Activated B cell treated with CpG ODN at 0.5 μM for 24 hours (primary cell): ENCODE measurements around the gene LMNTD2. TPM values are rescaled to one million over a fixed set of nuclear protein-coding genes. Genes with fewer than 3 reads are reported as not detected.

Source experiments
- ATAC-seq: fragments of 200-7000 bp; cut with Tn5 transposase; one replicate; pipeline ENCODE4 v1.10.0; 2021; ENCODE audit warnings: low read depth, mild to moderate bottlenecking, moderate library complexity
- CTCF ChIA-PET: fragments of 350-600 bp; sonication (Branson Sonifier 250); formaldehyde crosslinking; loops from one replicate; lab custom pipeline; 2021; ENCODE audit warnings: antibody characterized with exemption; lab: Charles Lee
- POLR2A ChIA-PET: fragments of 350-600 bp; sonication (Branson Sonifier 250); formaldehyde crosslinking; loops from one replicate; lab custom pipeline; 2021; ENCODE audit warnings: antibody characterized with exemption; lab: Charles Lee
- DNase-seq: peaks from one replicate; pipeline ENCODE4 v3.0.0; 2022
- H3K27ac Mint-ChIP-seq: one replicate; pipeline ENCODE4 v1.8.0; 2020; ENCODE audit warnings: mixed read lengths
- H3K27me3 Mint-ChIP-seq: one replicate; pipeline ENCODE4 v1.8.0; 2021; ENCODE audit warnings: mixed read lengths
- H3K36me3 Mint-ChIP-seq: one replicate; pipeline ENCODE4 v1.8.0; 2021; ENCODE audit warnings: low read depth, mixed read lengths
- H3K4me1 Mint-ChIP-seq: one replicate; pipeline ENCODE4 v1.8.0; 2021; ENCODE audit warnings: mixed read lengths
- H3K4me3 Mint-ChIP-seq: one replicate; pipeline ENCODE4 v1.8.0; 2020; ENCODE audit warnings: mild to moderate bottlenecking, mixed read lengths
- H3K9me3 Mint-ChIP-seq: one replicate; pipeline ENCODE4 v1.8.0; 2020; ENCODE audit warnings: mixed read lengths
- intact Hi-C: fragments of 100-400 bp; cut with micrococcal nuclease; formaldehyde crosslinking; loops from one replicate; pipeline ENCODE4 v1.15.1; 2024
- total RNA-seq: library from RNA; stranded (reverse); gene quantifications from 2 replicates; pipeline ENCODE4 v1.2.3, GENCODE V29; 2022
- TF ChIP-seq, protein P1 (sequence below): fragments of 200-600 bp; IDR thresholded peaks from one replicate; pipeline ENCODE4 v1.8.0; 2022; ENCODE audit warnings: antibody characterized with exemption, mild to moderate bottlenecking

Gene LMNTD2
- total RNA-seq, 1 donor from 2014 or later: 8.6 TPM

DNA sequence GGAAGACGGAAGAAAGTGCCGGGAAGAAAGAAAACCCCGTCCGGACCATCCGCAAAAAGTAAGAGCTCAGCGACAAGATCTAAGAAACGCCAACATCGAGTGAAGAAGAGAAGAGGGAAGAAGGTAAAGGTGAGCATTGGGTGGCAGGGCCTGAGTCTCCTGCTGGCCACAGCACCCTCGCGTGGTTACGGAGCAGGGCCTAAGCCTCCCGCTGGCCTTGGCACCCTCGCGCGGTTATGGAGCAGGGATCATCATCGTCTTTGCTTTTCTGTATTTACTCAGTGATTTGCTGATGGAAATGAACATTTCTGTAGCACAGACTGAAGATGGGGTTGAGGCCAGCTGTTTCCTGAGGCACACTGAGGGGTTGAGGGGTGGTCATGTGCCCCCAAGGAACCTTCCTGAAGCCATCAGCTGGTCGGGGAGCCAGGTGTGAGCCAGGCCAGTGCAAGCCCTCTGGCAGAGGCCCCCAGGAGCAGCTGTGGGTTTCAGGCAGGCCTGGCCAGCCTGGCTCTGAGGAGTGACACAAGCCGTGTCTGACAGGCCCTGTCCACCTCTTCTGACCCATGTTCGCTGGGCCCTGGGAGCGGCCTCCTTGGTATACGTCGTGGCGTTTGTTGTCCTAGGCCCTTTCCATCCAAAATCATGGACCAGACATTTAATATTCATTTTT, 41.2 kb upstream of the LMNTD2 start:
- TF ChIP-seq, protein P1, sequence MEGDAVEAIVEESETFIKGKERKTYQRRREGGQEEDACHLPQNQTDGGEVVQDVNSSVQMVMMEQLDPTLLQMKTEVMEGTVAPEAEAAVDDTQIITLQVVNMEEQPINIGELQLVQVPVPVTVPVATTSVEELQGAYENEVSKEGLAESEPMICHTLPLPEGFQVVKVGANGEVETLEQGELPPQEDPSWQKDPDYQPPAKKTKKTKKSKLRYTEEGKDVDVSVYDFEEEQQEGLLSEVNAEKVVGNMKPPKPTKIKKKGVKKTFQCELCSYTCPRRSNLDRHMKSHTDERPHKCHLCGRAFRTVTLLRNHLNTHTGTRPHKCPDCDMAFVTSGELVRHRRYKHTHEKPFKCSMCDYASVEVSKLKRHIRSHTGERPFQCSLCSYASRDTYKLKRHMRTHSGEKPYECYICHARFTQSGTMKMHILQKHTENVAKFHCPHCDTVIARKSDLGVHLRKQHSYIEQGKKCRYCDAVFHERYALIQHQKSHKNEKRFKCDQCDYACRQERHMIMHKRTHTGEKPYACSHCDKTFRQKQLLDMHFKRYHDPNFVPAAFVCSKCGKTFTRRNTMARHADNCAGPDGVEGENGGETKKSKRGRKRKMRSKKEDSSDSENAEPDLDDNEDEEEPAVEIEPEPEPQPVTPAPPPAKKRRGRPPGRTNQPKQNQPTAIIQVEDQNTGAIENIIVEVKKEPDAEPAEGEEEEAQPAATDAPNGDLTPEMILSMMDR: no peak
- Mint-ChIP-seq H3K27me3 (no peaks in the 10 kb centered on the region), H3K36me3 (peaks cover 78% of the 10 kb centered on the region), H3K4me3 (no peak overlapping the region), H3K4me1 (no peaks in the 10 kb centered on the region), H3K27ac (no peak overlapping the region), H3K9me3 (no peaks in the 10 kb centered on the region)
- no peak for DNase-seq
- intact Hi-C loops: no loop called here
- ChIA-PET CTCF (no interaction called here), POLR2A (no interaction called here)
- ATAC-seq: no peak

DNA sequence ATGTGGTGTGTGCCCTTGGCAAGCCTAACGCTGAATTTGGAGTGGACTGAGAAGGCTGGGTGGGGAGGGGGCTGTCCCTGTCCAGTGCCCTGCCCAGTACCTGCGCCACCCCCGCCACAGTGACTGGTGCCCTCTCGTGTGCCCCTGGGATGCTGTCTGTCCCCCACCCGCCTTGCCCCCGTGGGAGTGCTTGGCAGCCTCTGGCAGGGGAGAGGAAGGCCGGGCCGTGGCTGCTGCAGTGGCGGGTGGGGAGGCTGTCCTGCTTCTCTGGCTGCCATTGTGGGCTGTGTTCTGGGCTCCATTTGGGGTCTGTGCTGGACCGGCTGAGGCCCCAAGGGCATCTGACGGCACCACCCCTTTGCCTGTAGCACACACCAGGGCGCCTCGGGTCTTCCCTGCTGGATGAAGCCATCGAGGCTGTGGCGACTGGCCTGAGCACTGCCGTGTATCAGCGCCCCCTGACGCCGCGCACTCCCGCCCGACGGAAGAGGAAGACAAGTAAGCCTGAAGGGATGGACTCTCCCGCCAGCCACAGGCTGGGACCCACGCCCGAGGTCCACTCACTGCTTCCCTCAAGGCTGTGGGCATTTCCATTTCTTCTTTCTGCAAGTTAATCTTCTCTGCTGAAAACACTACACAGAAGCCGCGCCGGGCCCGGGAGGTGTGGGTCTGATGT, 37.6 kb upstream of the LMNTD2 start:
- intact Hi-C loops: no loop called here
- Mint-ChIP-seq H3K9me3 (no peaks in the 10 kb centered on the region), H3K27ac (no peak overlapping the region), H3K4me3 (no peak overlapping the region), H3K36me3 (peaks cover 82% of the 10 kb centered on the region), H3K4me1 (no peaks in the 10 kb centered on the region), H3K27me3 (no peaks in the 10 kb centered on the region)
- no peak for DNase-seq
- TF ChIP-seq, protein P1: no peak
- CTCF ChIA-PET: no interaction called here
- no peak for ATAC-seq
- POLR2A ChIA-PET: no interaction called here

DNA sequence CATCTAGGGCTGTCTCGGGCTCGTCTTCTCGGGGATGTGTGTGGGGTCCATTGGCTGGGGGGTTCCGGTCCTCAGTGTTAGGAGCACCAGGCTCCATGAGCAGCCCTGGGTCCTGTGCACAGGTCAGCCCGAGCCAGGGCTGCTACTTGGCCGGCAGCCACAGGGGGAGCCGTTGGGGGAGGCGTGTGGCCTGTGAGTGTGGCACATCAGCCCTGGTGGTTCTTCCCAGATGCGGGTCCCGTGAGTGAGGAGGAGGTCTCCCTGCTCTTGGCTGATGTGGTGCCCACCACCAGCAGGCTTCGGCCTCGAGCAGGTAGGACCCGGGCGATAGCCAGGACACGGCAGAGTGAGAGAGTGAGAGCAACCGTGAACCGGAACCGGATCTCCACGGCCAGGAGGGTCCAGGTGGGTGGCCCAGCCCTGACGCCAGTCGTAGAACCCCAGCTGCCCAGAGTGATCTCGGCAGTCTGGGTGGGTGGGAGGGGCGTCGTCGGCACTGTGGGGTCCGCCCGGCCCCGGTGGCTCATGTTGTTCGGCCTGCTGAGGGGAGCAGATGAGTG, 36.7 kb upstream of the LMNTD2 start:
- no peak overlapping the region for H3K4me3 Mint-ChIP-seq
- ChIA-PET CTCF (no interaction called here), POLR2A (no interaction called here)
- intact Hi-C loops: no loop called here
- H3K27ac Mint-ChIP-seq: no peak overlapping the region
- TF ChIP-seq, protein P1: no peak
- DNase-seq: no peak
- no peak for ATAC-seq
- H3K4me1 Mint-ChIP-seq: no peaks in the 10 kb centered on the region
- no peaks in the 10 kb centered on the region for H3K9me3 Mint-ChIP-seq
- peaks cover 86% of the 10 kb centered on the region for H3K36me3 Mint-ChIP-seq
- no peaks in the 10 kb centered on the region for H3K27me3 Mint-ChIP-seq

- H3K4me3 Mint-ChIP-seq: no peak overlapping the region
- DNase-seq (no peak), ATAC-seq (no peak)
- CTCF ChIA-PET: no interaction called here
- no peaks in the 10 kb centered on the region for H3K9me3 Mint-ChIP-seq
- no peaks in the 10 kb centered on the region for H3K27me3 Mint-ChIP-seq
- intact Hi-C loops: no loop called here
- H3K4me1 Mint-ChIP-seq: no peaks in the 10 kb centered on the region
- POLR2A ChIA-PET: no interaction called here
- TF ChIP-seq, protein P1: no peak
- peaks cover 84% of the 10 kb centered on the region for H3K36me3 Mint-ChIP-seq
- H3K27ac Mint-ChIP-seq: no peak overlapping the region
Measured at GRCh38 chr11:596374-596773, 35.8 kb upstream of the LMNTD2 start.

GRCh38 chr11:595400-595799, 34.9 kb upstream of the LMNTD2 start:
- H3K27me3 Mint-ChIP-seq: no peaks in the 10 kb centered on the region
- TF ChIP-seq, protein P1: no peak
- H3K4me3 Mint-ChIP-seq: no peak overlapping the region
- POLR2A ChIA-PET: no interaction called here
- no peak overlapping the region for H3K27ac Mint-ChIP-seq
- ATAC-seq (no peak), DNase-seq (no peak)
- no peaks in the 10 kb centered on the region for H3K4me1 Mint-ChIP-seq
- no peaks in the 10 kb centered on the region for H3K9me3 Mint-ChIP-seq
- H3K36me3 Mint-ChIP-seq: peaks cover 88% of the 10 kb centered on the region
- CTCF ChIA-PET: no interaction called here
- intact Hi-C loops: no loop called here
